Neural cell (in vitro differentiated cells): Measurements from ENCODE around the gene WIZ. TPM values are rescaled to one million over a fixed set of nuclear protein-coding genes. Genes with fewer than 3 reads are reported as not detected.

ENCODE experiments used
- H2AFZ ChIP-seq: fragments of 200-600, 300-800 bp; sonication (generic), shearing (Covaris generic); 2 replicates; pipeline ENCODE4 v1.6.0; 2014; ENCODE audit warnings: low read depth, mild to moderate bottlenecking, antibody characterized with exemption, low read length, moderate library complexity
- H3F3A ChIP-seq: fragments of 200-600 bp; shearing (Covaris generic); 2 replicates; pipeline ENCODE4 v1.6.1; 2016; ENCODE audit warnings: mild to moderate bottlenecking, moderate library complexity, mixed read lengths, antibody characterized with exemption, low read length; ENCODE audit not compliant: insufficient read depth, poor library complexity, severe bottlenecking
- H3K27ac ChIP-seq: fragments of 200-600, 300-800 bp; sonication (generic), shearing (Covaris generic); 2 replicates; pipeline ENCODE4 v1.5.1; 2014; ENCODE audit warnings: mild to moderate bottlenecking, low read length, moderate library complexity
- H3K27me3 ChIP-seq: fragments of 300-800, 200-600 bp; sonication (generic), shearing (Covaris generic); 2 replicates; pipeline ENCODE4 v1.6.0; 2014; ENCODE audit warnings: mild to moderate bottlenecking, low read depth, low read length, moderate library complexity; ENCODE audit not compliant: insufficient read depth
- H3K36me3 ChIP-seq: fragments of 300-800, 200-600 bp; sonication (generic), shearing (Covaris generic); 2 replicates; pipeline ENCODE4 v1.5.1; 2014; ENCODE audit warnings: mild to moderate bottlenecking, antibody characterized with exemption, low read length, moderate library complexity; ENCODE audit not compliant: insufficient read depth
- H3K4me2 ChIP-seq: fragments of 300-800, 200-600 bp; sonication (generic), shearing (Covaris generic); 2 replicates; pipeline ENCODE4 v1.6.0; 2014; ENCODE audit warnings: mild to moderate bottlenecking, low read length
- H3K4me3 ChIP-seq: fragments of 300-800, 200-600 bp; sonication (generic), shearing (Covaris generic); 2 replicates; pipeline ENCODE4 v1.5.1; 2014; ENCODE audit warnings: mild to moderate bottlenecking, low read length, moderate library complexity
- H3K79me2 ChIP-seq: fragments of 200-600 bp; shearing (Covaris generic); replicated peaks from 2 replicates; pipeline ENCODE4 v1.6.0; 2014; ENCODE audit warnings: mild to moderate bottlenecking, low read length, moderate library complexity; ENCODE audit not compliant: insufficient read depth
- H3K9ac ChIP-seq: fragments of 300-800, 200-600 bp; sonication (generic), shearing (Covaris generic); 2 replicates; pipeline ENCODE4 v1.6.1; 2016; ENCODE audit warnings: mild to moderate bottlenecking, low read length, mixed read lengths
- H3K9me2 ChIP-seq: fragments of 200-600 bp; shearing (Covaris generic); 2 replicates; pipeline ENCODE4 v1.6.1; 2016; ENCODE audit warnings: mild to moderate bottlenecking, low read length, mixed read lengths; ENCODE audit not compliant: insufficient read depth
- H3K9me3 ChIP-seq: fragments of 200-600, 300-800 bp; sonication (generic), shearing (Covaris generic); 2 replicates; pipeline ENCODE4 v1.6.1; 2016; ENCODE audit warnings: mild to moderate bottlenecking, mixed run types, low read length, moderate library complexity, mixed read lengths
- H4K20me1 ChIP-seq: fragments of 200-600 bp; shearing (Covaris generic); 2 replicates; pipeline ENCODE4 v1.6.1; 2016; ENCODE audit warnings: mild to moderate bottlenecking, mixed run types; ENCODE audit not compliant: insufficient read depth
- EP300 ChIP-seq: fragments of 450-650 bp; conservative IDR thresholded peaks from 2 replicates; pipeline ENCODE4 v1.6.1; 2014; ENCODE audit warnings: antibody characterized with exemption, mild to moderate bottlenecking, moderate library complexity; ENCODE audit not compliant: poor library complexity, severe bottlenecking
- EZH2 ChIP-seq: fragments of 200-600, 300-800 bp; shearing (Covaris generic), sonication (generic); IDR thresholded peaks from 2 replicates; pipeline ENCODE4 v1.6.1; 2014; ENCODE audit warnings: antibody characterized with exemption, low read length, borderline replicate concordance, mild to moderate bottlenecking; ENCODE audit not compliant: insufficient read depth, poor library complexity, severe bottlenecking
- MXI1 ChIP-seq: fragments of 450-650 bp; conservative IDR thresholded peaks from 2 replicates; pipeline ENCODE4 v1.6.1; 2014; ENCODE audit warnings: antibody characterized with exemption, mild to moderate bottlenecking; ENCODE audit not compliant: poor library complexity, severe bottlenecking
- POLR2AphosphoS5 ChIP-seq: IDR thresholded peaks from 2 replicates; pipeline ENCODE4 v1.6.1; 2012
- RAD21 ChIP-seq: fragments of 450-650 bp; conservative IDR thresholded peaks from 2 replicates; pipeline ENCODE4 v1.6.1; 2014; ENCODE audit warnings: antibody characterized with exemption, mild to moderate bottlenecking, moderate library complexity
- SMC3 ChIP-seq: fragments of 450-650 bp; conservative IDR thresholded peaks from 2 replicates; pipeline ENCODE4 v1.6.1; 2014; ENCODE audit warnings: antibody characterized with exemption, mild to moderate bottlenecking, moderate library complexity; ENCODE audit not compliant: poor library complexity
- TAF1 ChIP-seq: IDR thresholded peaks from 2 replicates; pipeline ENCODE4 v1.6.1; 2012; ENCODE audit warnings: low read depth
- polyA plus RNA-seq: library from polyadenylated mRNA; depleted of rRNA; stranded (reverse); fragments of >200 nt; gene quantifications from 2 replicates; pipeline ENCODE4 v1.2.3, GENCODE V29; 2014
- TF ChIP-seq, protein P1 (sequence below): fragments of 450-650 bp; IDR thresholded peaks from 2 replicates; pipeline ENCODE4 v1.5.1; 2014; ENCODE audit warnings: antibody characterized with exemption, mild to moderate bottlenecking, moderate library complexity; ENCODE audit not compliant: poor library complexity, severe bottlenecking
- TF ChIP-seq, protein P2 (sequence below): IDR thresholded peaks from 2 replicates; pipeline ENCODE4 v1.6.1; 2012; ENCODE audit warnings: borderline replicate concordance

Gene WIZ
- polyA plus RNA-seq, 1 donor from 2014 or later: 13.0 TPM

DNA sequence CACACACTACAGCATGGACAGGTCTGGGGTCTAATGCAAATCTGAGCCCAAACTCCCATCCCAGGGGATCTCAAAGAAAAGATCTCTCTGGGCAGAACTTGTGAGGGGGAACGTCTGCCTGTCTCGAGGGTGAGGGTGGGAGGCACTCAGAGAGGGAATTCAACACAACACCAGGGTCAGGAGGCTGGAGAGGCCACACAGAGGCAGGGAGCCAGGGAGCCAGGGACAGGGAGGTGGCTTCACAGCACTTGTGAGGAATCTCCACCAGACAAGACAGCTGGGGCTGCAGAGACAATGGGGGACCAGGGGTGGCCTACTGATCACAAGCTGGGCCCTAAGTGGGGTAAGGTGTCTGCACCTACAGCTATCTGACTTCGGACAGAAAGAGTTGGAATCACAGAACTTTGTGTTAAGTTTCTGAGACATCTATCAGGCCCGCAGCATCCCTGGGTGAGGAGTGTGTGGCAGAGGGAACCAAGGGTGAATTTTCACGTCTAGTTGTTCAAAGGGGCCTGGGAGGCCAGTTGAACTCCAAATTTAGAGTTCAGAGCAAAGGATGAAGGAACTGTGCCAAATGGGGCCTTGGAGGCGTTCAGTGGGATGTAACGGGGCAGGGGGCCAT lies 18.2 kb downstream of the WIZ start:
- no peaks in the 10 kb centered on the region for H3K9me2 ChIP-seq
- H3K9ac ChIP-seq: peak overlapping the region; percentile 87
- no peaks in the 10 kb centered on the region for H3K9me3 ChIP-seq
- peak overlapping the region; percentile 90 for H3K4me3 ChIP-seq
- H3K79me2 ChIP-seq: peaks cover 30% of the 10 kb centered on the region
- TF ChIP-seq EZH2 (no peak), TAF1 (no peak), POLR2AphosphoS5 (no peak), RAD21 (no peak), EP300 (no peak), MXI1 (no peak), SMC3 (no peak)
- TF ChIP-seq, protein P1, sequence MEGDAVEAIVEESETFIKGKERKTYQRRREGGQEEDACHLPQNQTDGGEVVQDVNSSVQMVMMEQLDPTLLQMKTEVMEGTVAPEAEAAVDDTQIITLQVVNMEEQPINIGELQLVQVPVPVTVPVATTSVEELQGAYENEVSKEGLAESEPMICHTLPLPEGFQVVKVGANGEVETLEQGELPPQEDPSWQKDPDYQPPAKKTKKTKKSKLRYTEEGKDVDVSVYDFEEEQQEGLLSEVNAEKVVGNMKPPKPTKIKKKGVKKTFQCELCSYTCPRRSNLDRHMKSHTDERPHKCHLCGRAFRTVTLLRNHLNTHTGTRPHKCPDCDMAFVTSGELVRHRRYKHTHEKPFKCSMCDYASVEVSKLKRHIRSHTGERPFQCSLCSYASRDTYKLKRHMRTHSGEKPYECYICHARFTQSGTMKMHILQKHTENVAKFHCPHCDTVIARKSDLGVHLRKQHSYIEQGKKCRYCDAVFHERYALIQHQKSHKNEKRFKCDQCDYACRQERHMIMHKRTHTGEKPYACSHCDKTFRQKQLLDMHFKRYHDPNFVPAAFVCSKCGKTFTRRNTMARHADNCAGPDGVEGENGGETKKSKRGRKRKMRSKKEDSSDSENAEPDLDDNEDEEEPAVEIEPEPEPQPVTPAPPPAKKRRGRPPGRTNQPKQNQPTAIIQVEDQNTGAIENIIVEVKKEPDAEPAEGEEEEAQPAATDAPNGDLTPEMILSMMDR: no peak
- TF ChIP-seq, protein P2, sequence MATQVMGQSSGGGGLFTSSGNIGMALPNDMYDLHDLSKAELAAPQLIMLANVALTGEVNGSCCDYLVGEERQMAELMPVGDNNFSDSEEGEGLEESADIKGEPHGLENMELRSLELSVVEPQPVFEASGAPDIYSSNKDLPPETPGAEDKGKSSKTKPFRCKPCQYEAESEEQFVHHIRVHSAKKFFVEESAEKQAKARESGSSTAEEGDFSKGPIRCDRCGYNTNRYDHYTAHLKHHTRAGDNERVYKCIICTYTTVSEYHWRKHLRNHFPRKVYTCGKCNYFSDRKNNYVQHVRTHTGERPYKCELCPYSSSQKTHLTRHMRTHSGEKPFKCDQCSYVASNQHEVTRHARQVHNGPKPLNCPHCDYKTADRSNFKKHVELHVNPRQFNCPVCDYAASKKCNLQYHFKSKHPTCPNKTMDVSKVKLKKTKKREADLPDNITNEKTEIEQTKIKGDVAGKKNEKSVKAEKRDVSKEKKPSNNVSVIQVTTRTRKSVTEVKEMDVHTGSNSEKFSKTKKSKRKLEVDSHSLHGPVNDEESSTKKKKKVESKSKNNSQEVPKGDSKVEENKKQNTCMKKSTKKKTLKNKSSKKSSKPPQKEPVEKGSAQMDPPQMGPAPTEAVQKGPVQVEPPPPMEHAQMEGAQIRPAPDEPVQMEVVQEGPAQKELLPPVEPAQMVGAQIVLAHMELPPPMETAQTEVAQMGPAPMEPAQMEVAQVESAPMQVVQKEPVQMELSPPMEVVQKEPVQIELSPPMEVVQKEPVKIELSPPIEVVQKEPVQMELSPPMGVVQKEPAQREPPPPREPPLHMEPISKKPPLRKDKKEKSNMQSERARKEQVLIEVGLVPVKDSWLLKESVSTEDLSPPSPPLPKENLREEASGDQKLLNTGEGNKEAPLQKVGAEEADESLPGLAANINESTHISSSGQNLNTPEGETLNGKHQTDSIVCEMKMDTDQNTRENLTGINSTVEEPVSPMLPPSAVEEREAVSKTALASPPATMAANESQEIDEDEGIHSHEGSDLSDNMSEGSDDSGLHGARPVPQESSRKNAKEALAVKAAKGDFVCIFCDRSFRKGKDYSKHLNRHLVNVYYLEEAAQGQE: no peak
- H2AFZ ChIP-seq: no peak overlapping the region
- H3K4me2 ChIP-seq: peak overlapping the region; percentile 97
- no peaks in the 10 kb centered on the region for H3F3A ChIP-seq
- no peaks in the 10 kb centered on the region for H3K27me3 ChIP-seq
- no peaks in the 10 kb centered on the region for H4K20me1 ChIP-seq
- peaks cover 1% of the 10 kb centered on the region for H3K36me3 ChIP-seq
- H3K27ac ChIP-seq: peak overlapping the region; percentile 56

DNA sequence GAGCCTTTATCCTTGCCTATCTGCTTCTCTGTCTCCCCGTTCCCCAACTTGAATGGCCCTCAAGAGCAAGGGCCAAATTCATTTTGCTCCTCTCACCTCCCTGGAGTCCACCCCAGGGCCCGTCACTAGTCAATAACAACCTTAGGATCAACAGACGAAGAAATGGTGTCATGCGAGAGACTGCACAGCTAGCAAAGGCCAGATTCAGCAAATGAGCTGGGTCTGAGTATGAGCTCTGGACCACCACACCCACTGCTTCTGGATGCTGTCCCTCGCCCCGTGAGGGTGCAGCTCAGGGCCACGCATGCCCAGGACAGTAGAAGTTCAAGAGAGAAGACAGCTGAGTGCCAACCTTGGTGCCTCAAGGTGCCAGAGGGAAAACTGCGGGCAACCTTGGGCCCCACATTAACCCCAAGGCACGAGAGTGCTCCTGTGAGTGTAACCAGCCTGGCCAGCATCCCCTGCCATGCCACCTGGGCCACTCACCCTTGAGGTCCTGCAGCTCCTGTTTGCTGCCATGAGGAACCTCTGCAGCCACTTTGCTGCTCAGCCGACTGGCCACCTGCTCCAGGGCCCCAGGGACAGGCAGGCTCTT lies 19.1 kb downstream of the WIZ start:
- H3K79me2 ChIP-seq: peaks cover 30% of the 10 kb centered on the region
- H4K20me1 ChIP-seq: no peaks in the 10 kb centered on the region
- no peaks in the 10 kb centered on the region for H3F3A ChIP-seq
- H3K9me2 ChIP-seq: no peaks in the 10 kb centered on the region
- H3K9me3 ChIP-seq: no peaks in the 10 kb centered on the region
- TF ChIP-seq, protein P1: no peak
- TF ChIP-seq SMC3 (no peak), POLR2AphosphoS5 (no peak), TAF1 (no peak), RAD21 (no peak), MXI1 (no peak), EP300 (no peak), EZH2 (no peak)
- TF ChIP-seq, protein P2: no peak
- H3K36me3 ChIP-seq: peaks cover 6% of the 10 kb centered on the region
- H3K27ac ChIP-seq: no peak overlapping the region
- no peak overlapping the region for H3K9ac ChIP-seq
- no peak overlapping the region for H2AFZ ChIP-seq
- H3K4me2 ChIP-seq: peak overlapping the region; percentile 97
- peak overlapping the region; percentile 90 for H3K4me3 ChIP-seq
- no peaks in the 10 kb centered on the region for H3K27me3 ChIP-seq
